Nephron progenitor cell (in vitro differentiated cells): ENCODE results near the gene PNMA8C.

ENCODE experiments used
- DNase-seq: peaks from one replicate; pipeline ENCODE4 v3.0.0; 2021
- H3K27ac Mint-ChIP-seq: 2 replicates; pipeline ENCODE4 v1.8.0; 2021; ENCODE audit warnings: mild to moderate bottlenecking, moderate library complexity, mixed read lengths
- H3K27me3 Mint-ChIP-seq: 2 replicates; pipeline ENCODE4 v1.8.0; 2021; ENCODE audit warnings: mild to moderate bottlenecking, low read depth, mixed read lengths; ENCODE audit not compliant: poor library complexity
- H3K36me3 Mint-ChIP-seq: 2 replicates; pipeline ENCODE4 v1.8.0; 2021; ENCODE audit warnings: low read depth, mixed read lengths
- H3K4me1 Mint-ChIP-seq: 2 replicates; pipeline ENCODE4 v1.8.0; 2021; ENCODE audit warnings: mixed read lengths
- H3K4me3 Mint-ChIP-seq: 2 replicates; pipeline ENCODE4 v1.8.0; 2021; ENCODE audit warnings: mild to moderate bottlenecking, moderate library complexity, mixed read lengths
- H3K9me3 Mint-ChIP-seq: 2 replicates; pipeline ENCODE4 v1.8.0; 2021; ENCODE audit warnings: mild to moderate bottlenecking, moderate library complexity, mixed read lengths
- CTCF ChIP-seq: fragments of 200-600 bp; sonication (generic); IDR thresholded peaks from 2 replicates; pipeline ENCODE4 v1.5.0; 2021; ENCODE audit warnings: antibody characterized with exemption

Gene PNMA8C

GRCh38 chr19:46386151-46386550, 42.6 kb downstream of the PNMA8C start:
- Mint-ChIP-seq H3K36me3 (peaks cover 81% of the 10 kb centered on the region), H3K27ac (peak overlapping the region; percentile 29), H3K4me1 (peaks cover 21% of the 10 kb centered on the region)

GRCh38 chr19:46385636-46386035, 43.1 kb downstream of the PNMA8C start:
- H3K4me3 Mint-ChIP-seq: no peak overlapping the region
- H3K27ac Mint-ChIP-seq: no peak overlapping the region
- H3K27me3 Mint-ChIP-seq: peaks cover 3% of the 10 kb centered on the region
- TF ChIP-seq CTCF: no peak
- peaks cover 13% of the 10 kb centered on the region for H3K9me3 Mint-ChIP-seq
- H3K4me1 Mint-ChIP-seq: peaks cover 18% of the 10 kb centered on the region
- no peak for DNase-seq
- peaks cover 82% of the 10 kb centered on the region for H3K36me3 Mint-ChIP-seq

More at GRCh38 chr19:46386151-46386550, 42.6 kb downstream of the PNMA8C start:
- Mint-ChIP-seq H3K9me3 (peaks cover 8% of the 10 kb centered on the region), H3K4me3 (no peak overlapping the region), H3K27me3 (peaks cover 3% of the 10 kb centered on the region)
- no peak for DNase-seq
- TF ChIP-seq CTCF: no peak

GRCh38 chr19:46384396-46384795, 44.3 kb downstream of the PNMA8C start:
- Mint-ChIP-seq H3K27me3 (no peaks in the 10 kb centered on the region), H3K36me3 (peaks cover 89% of the 10 kb centered on the region), H3K4me1 (peaks cover 18% of the 10 kb centered on the region), H3K9me3 (peaks cover 15% of the 10 kb centered on the region), H3K27ac (peak overlapping the region; percentile 45), H3K4me3 (no peak overlapping the region)
- no peak for DNase-seq
- TF ChIP-seq CTCF: no peak

- no peak for TF ChIP-seq CTCF
- H3K4me3 Mint-ChIP-seq: no peak overlapping the region
- H3K36me3 Mint-ChIP-seq: peaks cover 89% of the 10 kb centered on the region
- peaks cover 12% of the 10 kb centered on the region for H3K9me3 Mint-ChIP-seq
- peaks cover 18% of the 10 kb centered on the region for H3K4me1 Mint-ChIP-seq
- H3K27me3 Mint-ChIP-seq: no peaks in the 10 kb centered on the region
- no peak for DNase-seq
- H3K27ac Mint-ChIP-seq: peak overlapping the region; percentile 96
Measured at GRCh38 chr19:46383846-46384245, 44.9 kb downstream of the PNMA8C start.

GRCh38 chr19:46383171-46383815, 45.4 kb downstream of the PNMA8C start:
- DNase-seq: no peak
- Mint-ChIP-seq H3K27me3 (no peaks in the 10 kb centered on the region), H3K27ac (peak overlapping the region; percentile 96), H3K9me3 (peaks cover 12% of the 10 kb centered on the region), H3K4me1 (peaks cover 18% of the 10 kb centered on the region), H3K36me3 (peaks cover 89% of the 10 kb centered on the region), H3K4me3 (no peak overlapping the region)
- TF ChIP-seq CTCF: no peak

GRCh38 chr19:46381756-46382345, 46.9 kb downstream of the PNMA8C start:
- Mint-ChIP-seq H3K4me3 (no peak overlapping the region), H3K4me1 (peaks cover 18% of the 10 kb centered on the region), H3K9me3 (peaks cover 12% of the 10 kb centered on the region), H3K36me3 (peaks cover 89% of the 10 kb centered on the region), H3K27ac (peak overlapping the region; percentile 6), H3K27me3 (no peaks in the 10 kb centered on the region)
- no peak for TF ChIP-seq CTCF
- no peak for DNase-seq
